Stimulated activated memory B cell treated with anti-CD40 and anti-IgM and Interleukin-4, amounts not matched to agents 10 μg/mL and 1 μg/mL and 100 μg/mL, for 72 hours (primary cell): ENCODE data around the gene TBX5.

Source experiments
- ATAC-seq: fragments of 150-1000 bp; cut with Tn5 transposase; 2 replicates; pipeline ENCODE4 v1.10.0; 2021
- H3K27ac Mint-ChIP-seq: one replicate; pipeline ENCODE4 v1.8.0; 2022; ENCODE audit warnings: mild to moderate bottlenecking, mixed read lengths
- H3K27me3 Mint-ChIP-seq: one replicate; pipeline ENCODE4 v1.8.0; 2022; ENCODE audit warnings: mixed read lengths
- H3K36me3 Mint-ChIP-seq: one replicate; pipeline ENCODE4 v1.8.0; 2022; ENCODE audit warnings: mixed read lengths
- H3K4me1 Mint-ChIP-seq: one replicate; pipeline ENCODE4 v1.8.0; 2022; ENCODE audit warnings: mixed read lengths
- H3K4me3 Mint-ChIP-seq: one replicate; pipeline ENCODE4 v1.8.0; 2022; ENCODE audit warnings: mild to moderate bottlenecking, moderate library complexity, mixed read lengths
- H3K9me3 Mint-ChIP-seq: one replicate; pipeline ENCODE4 v1.8.0; 2022; ENCODE audit warnings: mixed read lengths

The TBX5 gene

DNA sequence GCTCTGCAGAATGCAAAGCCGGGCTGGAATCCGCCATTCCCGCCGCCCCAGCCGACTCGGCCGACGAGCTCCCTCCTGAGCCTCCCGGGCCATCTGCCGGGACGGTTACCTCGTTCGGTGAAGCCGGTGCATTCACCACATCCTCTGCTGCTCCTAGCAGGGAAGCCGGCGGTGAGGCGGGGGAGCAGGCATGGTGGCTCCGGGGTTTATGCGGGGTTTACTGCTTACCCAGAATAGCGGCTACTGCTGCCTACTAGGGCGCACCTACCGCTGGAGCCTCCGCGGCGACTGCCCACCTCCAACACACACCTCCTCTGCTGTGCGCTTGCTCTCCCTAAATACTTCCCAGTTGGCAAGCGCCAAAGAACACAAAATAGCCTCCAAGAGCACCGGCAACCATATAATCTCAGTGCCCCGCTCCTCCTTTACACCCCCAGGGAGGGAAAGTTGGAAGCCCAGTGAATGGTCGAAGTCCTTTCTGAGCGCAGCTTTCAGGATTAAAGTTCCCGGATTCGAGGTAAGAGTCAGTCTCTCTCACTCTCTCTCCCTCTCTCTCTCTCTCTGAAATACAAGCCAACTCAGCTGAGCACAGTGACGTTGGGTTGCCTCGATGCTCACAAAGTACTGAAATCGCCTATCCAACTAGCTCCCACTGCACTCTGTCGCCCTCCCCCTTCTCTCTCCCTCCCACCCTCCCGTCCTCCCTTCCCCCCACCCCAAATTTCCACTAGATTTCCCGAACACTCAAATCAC, at the start of gene TBX5:
TBX5 (minus strand) TSS at position 626 of the 753 bp plus-strand sequence. CDS start 2,246 bp downstream, outside the sequence.
- Mint-ChIP-seq H3K9me3 (no peaks in the 10 kb centered on the region), H3K4me1 (peaks cover 21% of the 10 kb centered on the region), H3K36me3 (no peaks in the 10 kb centered on the region), H3K27ac (no peak within 1 kb of the TSS), H3K27me3 (peaks cover 96% of the 10 kb centered on the region), H3K4me3 (no peak within 1 kb of the TSS)
- no peak for ATAC-seq

DNA sequence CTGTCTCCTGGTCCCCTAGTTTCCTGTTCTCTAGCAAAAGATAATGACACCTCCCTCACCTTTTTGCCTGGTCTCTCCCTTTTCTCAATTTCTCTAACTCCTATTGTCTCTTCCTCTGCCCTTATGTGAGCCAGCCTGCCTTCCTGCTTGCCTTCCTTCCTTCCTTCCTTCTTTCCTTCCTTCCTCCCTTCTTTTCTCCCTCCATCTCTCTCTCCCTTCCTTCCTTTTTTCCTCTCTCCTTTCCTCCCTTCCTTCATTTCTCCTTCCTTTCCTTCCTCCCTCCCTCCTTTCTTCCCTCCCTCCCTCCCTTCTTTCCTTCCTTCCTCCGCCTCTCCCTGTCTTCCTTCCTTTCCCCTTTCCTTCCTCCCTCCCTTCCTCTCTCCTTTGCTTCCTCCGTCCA, 45.7 kb upstream of the TBX5 start:
- Mint-ChIP-seq H3K27me3 (peaks cover 75% of the 10 kb centered on the region), H3K27ac (no peak overlapping the region), H3K4me1 (no peaks in the 10 kb centered on the region), H3K36me3 (no peaks in the 10 kb centered on the region), H3K4me3 (no peak overlapping the region), H3K9me3 (peaks cover 3% of the 10 kb centered on the region)
- no peak for ATAC-seq

DNA sequence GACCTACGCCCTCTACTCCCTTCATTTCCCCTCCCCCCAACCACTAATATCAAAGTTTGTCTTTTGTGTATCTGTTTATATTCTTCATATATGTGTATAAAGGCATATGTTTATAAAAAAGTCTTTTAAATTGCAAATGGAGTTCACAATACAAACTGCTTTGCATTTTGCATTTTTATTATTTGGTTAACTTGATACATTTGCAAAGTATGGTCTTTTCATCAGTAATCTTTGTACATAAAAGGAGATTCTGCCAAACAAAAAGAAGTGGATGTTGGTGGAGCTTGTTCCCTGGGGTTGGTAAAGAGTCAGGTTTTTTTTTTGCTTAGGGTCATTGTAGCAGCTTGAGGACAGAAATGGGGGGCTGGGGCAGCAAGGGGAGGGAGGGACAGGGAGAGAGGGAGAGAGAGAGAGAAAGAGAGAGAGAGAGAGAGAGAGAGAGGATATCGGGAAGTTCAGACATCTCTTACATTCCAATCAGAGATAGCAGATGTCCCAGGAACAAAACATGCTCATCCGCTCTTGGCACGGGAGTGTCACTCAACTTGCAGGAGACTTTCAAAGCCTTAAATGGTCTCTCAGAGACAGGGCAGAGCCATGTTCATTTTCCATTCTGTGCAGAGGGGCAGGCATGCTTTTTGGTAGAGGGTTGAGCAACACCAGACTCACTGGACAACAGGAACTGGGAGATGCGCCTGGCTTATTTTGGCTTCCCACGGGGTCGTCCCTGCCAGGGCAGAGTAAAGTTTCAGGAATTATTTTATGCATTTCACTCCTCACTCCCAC, 44.8 kb upstream of the TBX5 start:
- Mint-ChIP-seq H3K36me3 (no peaks in the 10 kb centered on the region), H3K27ac (no peak overlapping the region), H3K4me3 (no peak overlapping the region), H3K4me1 (no peaks in the 10 kb centered on the region), H3K27me3 (peaks cover 84% of the 10 kb centered on the region), H3K9me3 (peaks cover 3% of the 10 kb centered on the region)
- ATAC-seq = no peak

DNA sequence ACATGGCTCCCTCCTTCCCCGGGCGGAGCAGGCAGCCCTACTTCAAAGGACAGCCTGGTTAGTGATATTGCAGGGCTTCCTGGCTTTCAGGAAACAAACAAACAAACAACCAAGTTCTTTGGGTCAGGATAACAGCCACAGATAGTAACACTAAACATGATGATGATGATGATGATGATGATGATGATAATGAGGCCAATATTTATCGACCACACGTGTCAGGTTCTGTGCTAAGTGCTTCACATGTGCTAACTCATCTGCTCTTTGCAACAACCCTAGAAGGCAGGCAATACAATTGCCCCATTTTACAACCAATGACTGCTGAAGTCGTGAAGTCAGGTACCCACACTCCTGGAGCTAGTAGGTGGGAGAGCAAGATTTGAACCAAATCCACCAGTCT, 44.1 kb upstream of the TBX5 start:
- Mint-ChIP-seq H3K4me3 (no peak overlapping the region), H3K9me3 (peaks cover 3% of the 10 kb centered on the region), H3K27me3 (peaks cover 91% of the 10 kb centered on the region), H3K27ac (no peak overlapping the region), H3K4me1 (no peaks in the 10 kb centered on the region), H3K36me3 (no peaks in the 10 kb centered on the region)
- ATAC-seq = no peak

DNA sequence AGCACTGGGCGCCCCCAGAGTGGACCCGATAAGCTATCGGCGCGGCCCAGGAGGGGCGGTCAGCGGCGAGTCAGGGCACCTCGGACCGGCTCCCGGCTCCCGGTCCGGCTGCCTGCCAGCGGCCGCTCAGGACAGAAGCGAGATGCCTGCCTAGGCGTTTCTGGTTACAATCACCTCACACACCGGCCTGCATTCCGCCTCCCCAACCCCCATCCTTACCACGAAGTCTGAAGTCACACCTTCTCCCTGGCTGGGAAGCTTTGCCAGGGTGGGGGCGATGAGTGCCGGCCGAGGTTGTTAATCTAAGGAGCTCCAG, 42.6 kb upstream of the TBX5 start:
- H3K27me3 Mint-ChIP-seq = peaks cover 96% of the 10 kb centered on the region
- H3K9me3 Mint-ChIP-seq = peaks cover 3% of the 10 kb centered on the region
- H3K4me1 Mint-ChIP-seq = no peaks in the 10 kb centered on the region
- no peaks in the 10 kb centered on the region for H3K36me3 Mint-ChIP-seq
- no peak for ATAC-seq
- no peak overlapping the region for H3K27ac Mint-ChIP-seq
- H3K4me3 Mint-ChIP-seq = no peak overlapping the region

DNA sequence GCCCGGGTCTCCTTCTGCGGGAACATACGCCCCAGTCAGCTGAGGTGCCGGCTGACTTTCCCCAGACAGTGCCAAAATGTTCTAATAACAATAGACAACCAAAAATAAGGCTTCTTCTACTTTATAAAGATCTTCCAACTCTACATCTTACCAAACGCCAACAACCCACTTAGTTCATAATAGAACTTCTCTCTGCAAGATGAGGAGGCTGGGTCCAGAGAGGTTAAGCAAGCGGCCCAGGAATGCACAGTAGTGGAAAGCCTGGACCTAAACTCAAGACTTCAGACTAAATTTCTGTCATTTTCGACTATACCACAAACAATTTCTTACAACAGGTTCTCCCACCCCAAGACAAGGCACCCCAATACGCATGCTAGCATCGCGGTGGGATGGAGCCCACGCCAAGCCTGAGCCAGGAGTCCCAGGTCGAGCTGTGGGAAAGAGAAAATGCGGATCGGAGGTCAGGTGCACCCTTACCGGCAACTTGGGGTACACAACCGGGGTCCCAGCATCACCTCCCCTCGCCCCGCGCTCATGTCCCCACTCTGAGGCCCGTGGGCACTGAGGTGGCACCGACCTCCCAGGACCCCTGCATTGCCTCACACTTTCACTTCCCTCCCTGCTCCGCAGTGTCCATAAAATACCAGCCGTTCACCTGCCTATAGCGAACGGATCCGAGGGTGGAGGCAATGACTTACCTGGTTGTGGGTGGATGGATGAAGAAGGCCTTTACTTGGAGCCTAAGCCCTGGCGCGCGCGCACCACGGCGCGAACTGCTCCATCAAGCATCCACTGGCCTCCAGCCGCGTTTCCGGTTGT, 42.1 kb upstream of the TBX5 start:
- Mint-ChIP-seq H3K36me3 (no peaks in the 10 kb centered on the region), H3K27ac (no peak overlapping the region), H3K4me3 (no peak overlapping the region), H3K9me3 (peaks cover 3% of the 10 kb centered on the region), H3K4me1 (no peaks in the 10 kb centered on the region), H3K27me3 (peaks cover 98% of the 10 kb centered on the region)
- no peak for ATAC-seq

DNA sequence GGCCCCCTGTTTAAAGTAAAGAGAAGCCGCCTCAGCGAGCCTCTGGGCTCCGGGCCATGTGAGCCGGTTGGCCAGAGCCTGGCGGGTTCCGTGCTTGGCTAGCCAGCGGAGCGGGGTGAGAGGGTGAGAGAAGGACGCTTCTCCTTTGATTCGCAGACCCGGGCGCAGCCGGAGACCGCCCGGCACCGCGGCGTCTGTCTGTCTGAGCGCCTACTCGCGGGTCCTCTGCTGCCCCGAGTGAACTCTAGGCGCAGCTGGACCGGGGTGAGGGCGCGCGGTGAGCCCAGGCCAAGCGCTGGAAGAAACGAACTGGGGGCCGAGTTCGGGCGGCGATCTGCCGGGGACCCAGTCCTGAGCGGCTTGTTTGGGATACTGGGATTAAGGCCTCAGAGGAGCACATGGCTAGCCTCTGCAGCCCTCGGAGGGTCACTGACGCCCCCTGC, 41.4 kb upstream of the TBX5 start:
- H3K27ac Mint-ChIP-seq = no peak overlapping the region
- H3K36me3 Mint-ChIP-seq = no peaks in the 10 kb centered on the region
- peaks cover 3% of the 10 kb centered on the region for H3K9me3 Mint-ChIP-seq

DNA sequence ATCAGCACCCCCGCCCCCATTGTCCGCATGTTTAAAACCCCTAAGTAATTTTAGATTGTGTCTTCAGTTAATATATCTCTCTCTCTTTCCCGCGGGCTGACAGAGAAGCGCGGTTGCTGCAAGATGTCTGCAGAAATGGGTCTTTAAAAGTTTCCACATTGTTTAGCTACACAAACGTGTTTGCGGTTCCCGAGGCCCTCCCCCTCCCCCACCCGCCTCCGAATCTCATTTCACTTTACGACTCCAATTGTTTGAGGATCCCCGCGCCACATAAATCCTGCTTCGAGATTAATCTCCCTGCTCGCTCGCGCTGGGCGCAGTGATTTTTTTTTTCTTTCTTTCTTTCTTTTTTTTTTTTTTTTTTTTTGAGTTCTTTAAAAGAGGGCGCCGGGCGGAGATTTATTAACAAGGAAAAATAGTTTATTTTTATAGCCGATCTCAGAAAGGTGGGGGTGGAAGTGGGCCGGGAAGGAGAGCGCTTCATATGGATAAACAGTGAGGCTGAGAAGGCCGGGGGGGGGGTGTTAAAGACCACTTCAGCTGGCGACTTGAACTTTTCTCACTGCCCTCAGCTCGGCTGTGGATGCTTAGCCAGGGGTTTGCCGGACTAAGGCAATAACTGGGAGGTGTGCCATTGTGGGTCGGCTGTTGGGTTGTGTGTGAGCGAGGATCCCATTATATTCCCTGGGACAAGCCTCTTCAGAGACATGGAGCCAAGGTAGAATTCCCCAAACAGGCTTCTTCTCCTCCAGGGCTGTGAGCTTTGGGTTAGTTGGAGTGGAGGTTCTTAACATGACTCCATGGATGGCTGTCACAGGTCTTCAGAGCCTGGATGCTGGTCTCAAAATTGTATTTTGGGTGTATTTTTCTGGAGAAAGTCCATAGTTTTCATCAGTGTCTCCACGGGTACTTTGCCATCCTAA, 39.7 kb upstream of the TBX5 start:
- no peak for ATAC-seq
- no peaks in the 10 kb centered on the region for H3K9me3 Mint-ChIP-seq
- H3K4me1 Mint-ChIP-seq = no peaks in the 10 kb centered on the region
- no peaks in the 10 kb centered on the region for H3K36me3 Mint-ChIP-seq
- no peak overlapping the region for H3K27ac Mint-ChIP-seq
- no peak overlapping the region for H3K4me3 Mint-ChIP-seq
- H3K27me3 Mint-ChIP-seq = peaks cover 98% of the 10 kb centered on the region

More for the DNA sequence above, 41.4 kb upstream of the TBX5 start:
- no peak for ATAC-seq
- H3K4me1 Mint-ChIP-seq = no peaks in the 10 kb centered on the region
- peaks cover 98% of the 10 kb centered on the region for H3K27me3 Mint-ChIP-seq
- H3K4me3 Mint-ChIP-seq = no peak overlapping the region

DNA sequence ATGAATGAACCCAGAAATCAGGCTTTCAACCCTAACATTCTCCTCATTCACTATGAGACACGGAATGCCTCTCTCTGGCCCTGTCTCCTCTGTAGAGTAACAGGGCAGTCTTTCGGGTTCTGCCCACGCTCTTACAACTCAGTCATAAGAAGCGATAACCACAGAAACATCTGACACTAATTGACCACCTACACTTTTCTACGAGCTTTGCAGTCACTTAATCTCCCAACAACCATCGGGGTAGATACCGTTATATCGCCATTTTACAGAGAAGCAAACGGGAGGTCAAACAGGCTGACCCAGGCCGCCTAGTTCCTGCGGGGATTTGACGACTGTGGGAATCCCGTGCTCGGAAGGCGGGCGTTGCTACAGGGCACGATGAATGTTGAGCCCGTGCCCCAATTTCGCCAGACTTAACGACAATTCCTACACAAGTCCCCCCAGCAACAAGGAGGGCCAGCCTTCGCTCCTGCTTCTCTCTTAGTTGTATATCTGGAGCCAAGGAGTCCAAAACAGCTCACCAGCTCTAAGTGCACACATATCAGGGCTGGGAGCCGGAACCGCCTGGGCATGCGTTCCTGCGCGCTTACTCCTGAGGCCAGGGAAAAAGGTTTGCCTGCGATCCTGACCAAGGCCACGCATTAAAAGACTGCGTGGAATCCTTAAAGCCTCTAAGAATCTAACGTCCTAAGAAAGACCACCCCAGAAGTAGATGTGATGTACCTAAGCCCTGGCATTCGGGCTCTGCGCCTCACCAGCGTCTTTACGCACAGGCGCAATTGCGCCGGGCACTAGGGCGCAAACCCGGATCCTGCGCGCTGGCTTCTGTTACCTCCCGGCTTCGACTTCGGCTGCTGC, 38.7 kb upstream of the TBX5 start:
- Mint-ChIP-seq H3K36me3 (no peaks in the 10 kb centered on the region), H3K27me3 (peaks cover 98% of the 10 kb centered on the region), H3K9me3 (no peaks in the 10 kb centered on the region), H3K4me1 (no peaks in the 10 kb centered on the region), H3K4me3 (no peak overlapping the region), H3K27ac (no peak overlapping the region)
- ATAC-seq = no peak

DNA sequence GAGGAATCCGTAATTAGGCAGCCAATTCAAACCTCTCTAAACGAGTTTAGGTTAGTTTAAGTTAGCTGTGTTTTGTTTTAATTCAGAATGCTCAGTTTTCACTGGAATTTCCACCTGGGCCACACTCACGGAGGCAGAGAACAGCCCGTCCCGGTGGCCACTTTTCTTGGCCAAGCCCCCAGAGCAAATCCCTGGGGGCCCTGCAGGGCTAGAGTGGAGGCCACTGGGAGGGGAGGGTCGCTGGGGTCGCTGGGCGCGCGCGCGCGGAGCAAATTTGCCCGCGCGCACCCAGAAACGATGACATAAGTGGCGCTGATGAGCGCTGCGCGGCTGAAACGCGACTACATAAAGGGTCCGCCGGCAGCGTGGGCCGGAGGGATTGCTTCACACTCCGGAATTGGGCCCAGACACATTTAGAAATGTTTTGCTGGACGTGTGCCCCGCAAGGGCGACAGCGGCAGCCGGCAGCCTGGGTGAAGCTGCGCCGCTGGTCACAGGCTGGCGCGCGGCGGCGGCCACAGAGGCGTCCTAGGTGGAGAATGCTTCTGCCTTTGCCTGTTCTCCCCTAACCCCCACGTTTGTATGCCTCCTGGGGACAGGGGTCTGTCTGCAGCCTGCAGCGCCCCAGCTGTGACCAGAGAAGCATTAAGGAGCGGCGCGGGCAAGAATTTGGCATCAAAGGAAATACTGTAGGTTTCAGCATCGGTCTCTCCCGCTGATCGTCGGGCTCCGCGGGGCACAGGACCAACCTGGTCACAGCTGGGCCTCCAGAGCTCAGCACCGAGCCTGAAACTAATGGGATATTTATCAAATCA, 37.9 kb upstream of the TBX5 start:
- Mint-ChIP-seq H3K4me3 (no peak overlapping the region), H3K27me3 (peaks cover 98% of the 10 kb centered on the region), H3K36me3 (no peaks in the 10 kb centered on the region), H3K9me3 (peaks cover 1% of the 10 kb centered on the region), H3K27ac (no peak overlapping the region), H3K4me1 (peaks cover 2% of the 10 kb centered on the region)
- ATAC-seq = no peak

DNA sequence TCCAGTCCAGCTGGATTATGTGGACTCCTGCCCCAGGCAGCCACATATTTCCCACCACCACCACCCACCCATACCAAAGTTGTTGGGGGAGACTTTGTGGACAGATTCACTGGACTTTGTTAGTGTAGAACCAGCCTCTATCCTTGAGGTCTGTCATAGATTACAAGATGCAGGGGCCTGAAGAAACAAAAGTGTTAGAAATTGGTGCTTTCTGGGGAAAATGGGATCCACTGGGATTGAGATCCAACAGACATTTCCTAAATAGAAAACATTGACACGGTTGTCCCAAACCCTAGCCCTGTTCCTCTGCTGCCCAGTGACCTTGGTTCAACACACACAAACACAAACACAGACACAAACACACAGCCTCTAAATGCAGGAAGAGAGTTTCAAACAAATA, 36.6 kb upstream of the TBX5 start:
- H3K9me3 Mint-ChIP-seq = peaks cover 4% of the 10 kb centered on the region
- no peak overlapping the region for H3K4me3 Mint-ChIP-seq
- ATAC-seq = no peak
- H3K27me3 Mint-ChIP-seq = peaks cover 100% of the 10 kb centered on the region
- peaks cover 6% of the 10 kb centered on the region for H3K4me1 Mint-ChIP-seq
- no peaks in the 10 kb centered on the region for H3K36me3 Mint-ChIP-seq
- H3K27ac Mint-ChIP-seq = no peak overlapping the region

DNA sequence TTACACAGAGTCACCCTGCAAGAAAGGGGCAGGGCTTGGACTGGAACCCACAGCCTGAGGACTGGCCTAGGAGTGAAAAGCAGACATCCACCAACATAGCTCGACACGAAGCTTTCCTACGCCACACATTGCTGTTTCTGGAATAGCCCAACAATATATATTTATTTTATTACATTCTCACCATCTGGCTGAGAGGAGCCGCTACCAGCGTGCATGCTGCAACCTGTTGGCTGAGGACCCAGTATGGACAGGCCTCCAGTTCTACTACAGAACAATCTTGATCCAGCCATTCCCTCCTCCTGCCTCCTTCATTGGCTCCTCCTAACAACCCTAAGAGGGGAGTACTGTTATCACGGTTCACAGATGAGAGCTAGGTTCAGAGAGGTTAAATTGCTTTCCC, 35.6 kb upstream of the TBX5 start:
- ATAC-seq = no peak
- Mint-ChIP-seq H3K4me1 (peaks cover 6% of the 10 kb centered on the region), H3K4me3 (no peak overlapping the region), H3K27me3 (peaks cover 98% of the 10 kb centered on the region), H3K36me3 (no peaks in the 10 kb centered on the region), H3K9me3 (peaks cover 9% of the 10 kb centered on the region), H3K27ac (no peak overlapping the region)

DNA sequence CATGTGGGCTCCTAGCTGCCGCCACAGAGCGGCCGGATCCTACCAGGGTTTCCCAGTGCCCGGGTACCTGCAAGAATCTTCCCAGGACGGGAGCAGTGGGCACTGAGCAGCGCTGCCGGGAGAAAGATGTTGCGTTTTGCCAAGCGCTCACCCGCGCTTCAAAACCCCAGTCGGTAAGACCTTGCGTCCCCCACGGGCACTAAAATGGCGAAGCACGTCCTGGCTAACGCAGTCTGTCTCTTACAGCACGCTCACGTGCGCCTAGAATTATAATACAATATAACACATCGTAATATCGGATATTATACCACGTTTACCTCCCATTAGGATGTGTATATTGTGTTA, 35.1 kb upstream of the TBX5 start:
- Mint-ChIP-seq H3K4me3 (no peak overlapping the region), H3K27me3 (peaks cover 98% of the 10 kb centered on the region), H3K4me1 (peaks cover 6% of the 10 kb centered on the region), H3K36me3 (no peaks in the 10 kb centered on the region), H3K9me3 (peaks cover 12% of the 10 kb centered on the region), H3K27ac (no peak overlapping the region)
- no peak for ATAC-seq
